SHP77 treated with DMSO at 0.1 percent for 48 hours (cell line): ENCODE results near the gene HNRNPL.
"Not testable (repeated sequence)": the region's sequence is repeated elsewhere in the genome, so short reads cannot be mapped to it uniquely, and the experiment has no call there.

Source experiments
- DNase-seq: peaks from one replicate; lab custom pipeline; 2025; lab: John Stamatoyannopoulos, UW

Gene HNRNPL

GRCh38 chr19:38801359-38802095 lies 48.3 kb downstream of the HNRNPL start:
- DNase-seq: no peak

GRCh38 chr19:38800577-38801347 lies 49.0 kb downstream of the HNRNPL start:
- no peak for DNase-seq

- DNase-seq: no peak
Measured at GRCh38 chr19:38799104-38799503, 50.7 kb downstream of the HNRNPL start.

- not testable (repeated sequence) for DNase-seq
Measured at GRCh38 chr19:38797781-38798180, 52.0 kb downstream of the HNRNPL start.

GRCh38 chr19:38796154-38796553 lies 53.6 kb downstream of the HNRNPL start:
- DNase-seq: no peak

- DNase-seq: no peak
Measured at GRCh38 chr19:38795549-38795948, 54.2 kb downstream of the HNRNPL start.

- DNase-seq: no peak
Measured at GRCh38 chr19:38793671-38794070, 56.1 kb downstream of the HNRNPL start.

GRCh38 chr19:38793177-38793576 lies 56.6 kb downstream of the HNRNPL start:
- DNase-seq: no peak

GRCh38 chr19:38792250-38793111 lies 57.3 kb downstream of the HNRNPL start:
- DNase-seq: no peak

- DNase-seq: not testable (repeated sequence)
Measured at GRCh38 chr19:38791451-38792064, 58.2 kb downstream of the HNRNPL start.

GRCh38 chr19:38790507-38791403 lies 59.0 kb downstream of the HNRNPL start:
- DNase-seq: not testable (repeated sequence)

- no peak for DNase-seq
Measured at GRCh38 chr19:38788478-38789243, 61.1 kb downstream of the HNRNPL start, which contains the start of gene LGALS7B. LGALS7B (plus strand) TSS chr19:38789200; CDS start chr19:38789227, 27 bp downstream.

GRCh38 chr19:38786572-38787265 lies 63.1 kb downstream of the HNRNPL start:
- DNase-seq: no peak
